Bronchial epithelial cell (primary cell): ENCODE measurements around the gene SMIM29. TPM values are rescaled to one million over a fixed set of nuclear protein-coding genes. Genes with fewer than 3 reads are reported as not detected.
"Not testable (repeated sequence)": the region's sequence is repeated elsewhere in the genome, so short reads cannot be mapped to it uniquely, and the experiment has no call there.

Source experiments
- DNase-seq: peaks from one replicate; pipeline ENCODE4 v3.0.0-alpha.2; 2010; ENCODE audit warnings: low read depth
- FAIRE-seq: peaks from 2 replicates; lab custom pipeline; 2011; peaks lifted over from hg19 to GRCh38; lab: Jason Lieb, UNC
- H3K27me3 ChIP-seq: 2 replicates; pipeline ENCODE4 v1.5.1; 2011; ENCODE audit warnings: low read length; ENCODE audit not compliant: control insufficient read depth, insufficient read depth
- H3K36me3 ChIP-seq: 2 replicates; pipeline ENCODE4 v1.5.1; 2011; ENCODE audit warnings: low read length; ENCODE audit not compliant: control insufficient read depth, insufficient read depth
- H3K4me3 ChIP-seq: 2 replicates; pipeline ENCODE4 v1.5.1; 2011; ENCODE audit warnings: mild to moderate bottlenecking, low read depth, low read length, control low read depth
- total RNA-seq: library from RNA; depleted of rRNA; stranded (reverse); fragments of >200 nt; gene quantifications from 2 replicates; pipeline ENCODE4 v1.2.1, GENCODE V29; 2014
- TF ChIP-seq, protein P1 (sequence below): IDR thresholded peaks from 2 replicates; pipeline ENCODE4 v1.5.1; 2011; ENCODE audit warnings: mild to moderate bottlenecking, moderate library complexity, low read length, control low read depth, inconsistent platforms; ENCODE audit not compliant: insufficient read depth, severe bottlenecking

SMIM29 gene
- total RNA-seq, 1 donor from 2014 or later = 11.6 TPM

DNA sequence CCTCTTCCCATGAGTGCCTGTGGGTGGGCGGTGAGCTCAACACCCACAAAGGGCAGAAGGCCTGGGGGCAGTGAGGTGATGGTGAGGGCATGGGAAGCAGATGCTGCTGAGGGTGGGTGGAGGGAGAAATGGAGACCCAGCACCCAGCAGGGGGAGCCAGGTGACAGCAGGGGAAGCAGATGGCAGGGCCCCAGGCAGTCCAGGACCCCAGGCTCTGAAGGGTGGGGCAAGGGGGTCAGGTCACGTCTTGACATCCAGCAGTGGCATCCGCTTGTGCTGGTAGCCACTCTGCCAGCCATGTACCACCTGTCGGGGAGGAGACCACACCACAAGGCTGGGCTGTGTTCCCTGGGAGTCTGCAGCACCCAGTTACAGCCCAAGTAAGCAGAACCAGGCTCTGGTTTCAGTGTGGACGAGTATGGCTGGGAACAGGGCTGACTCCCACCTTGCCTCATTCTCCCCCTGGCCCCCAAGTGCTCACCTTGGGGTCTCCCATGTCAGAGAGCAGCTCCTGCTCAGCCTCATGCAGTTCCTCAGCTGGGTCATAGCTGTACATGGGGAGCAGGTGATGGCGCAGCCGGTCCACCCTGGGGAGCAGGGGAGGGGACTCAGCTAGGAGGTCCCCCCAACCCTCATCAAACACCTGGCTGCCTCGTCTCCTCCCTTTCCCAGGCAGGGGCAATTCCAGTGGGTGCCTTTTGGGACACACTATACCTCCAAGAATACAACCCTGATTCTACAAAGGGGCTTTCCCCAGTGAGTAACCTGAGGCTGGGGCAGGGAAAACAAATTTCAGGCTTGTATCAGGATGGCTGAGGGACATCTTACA, 2.0 kb downstream of the SMIM29 start:
- Histone ChIP-seq H3K27me3 (no peaks in the 10 kb centered on the region), H3K36me3 (peaks cover 3% of the 10 kb centered on the region), H3K4me3 (no peak overlapping the region)
- TF ChIP-seq, protein P1, sequence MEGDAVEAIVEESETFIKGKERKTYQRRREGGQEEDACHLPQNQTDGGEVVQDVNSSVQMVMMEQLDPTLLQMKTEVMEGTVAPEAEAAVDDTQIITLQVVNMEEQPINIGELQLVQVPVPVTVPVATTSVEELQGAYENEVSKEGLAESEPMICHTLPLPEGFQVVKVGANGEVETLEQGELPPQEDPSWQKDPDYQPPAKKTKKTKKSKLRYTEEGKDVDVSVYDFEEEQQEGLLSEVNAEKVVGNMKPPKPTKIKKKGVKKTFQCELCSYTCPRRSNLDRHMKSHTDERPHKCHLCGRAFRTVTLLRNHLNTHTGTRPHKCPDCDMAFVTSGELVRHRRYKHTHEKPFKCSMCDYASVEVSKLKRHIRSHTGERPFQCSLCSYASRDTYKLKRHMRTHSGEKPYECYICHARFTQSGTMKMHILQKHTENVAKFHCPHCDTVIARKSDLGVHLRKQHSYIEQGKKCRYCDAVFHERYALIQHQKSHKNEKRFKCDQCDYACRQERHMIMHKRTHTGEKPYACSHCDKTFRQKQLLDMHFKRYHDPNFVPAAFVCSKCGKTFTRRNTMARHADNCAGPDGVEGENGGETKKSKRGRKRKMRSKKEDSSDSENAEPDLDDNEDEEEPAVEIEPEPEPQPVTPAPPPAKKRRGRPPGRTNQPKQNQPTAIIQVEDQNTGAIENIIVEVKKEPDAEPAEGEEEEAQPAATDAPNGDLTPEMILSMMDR = peak; percentile 61
- FAIRE-seq (no peak), DNase-seq (no peak)

DNA sequence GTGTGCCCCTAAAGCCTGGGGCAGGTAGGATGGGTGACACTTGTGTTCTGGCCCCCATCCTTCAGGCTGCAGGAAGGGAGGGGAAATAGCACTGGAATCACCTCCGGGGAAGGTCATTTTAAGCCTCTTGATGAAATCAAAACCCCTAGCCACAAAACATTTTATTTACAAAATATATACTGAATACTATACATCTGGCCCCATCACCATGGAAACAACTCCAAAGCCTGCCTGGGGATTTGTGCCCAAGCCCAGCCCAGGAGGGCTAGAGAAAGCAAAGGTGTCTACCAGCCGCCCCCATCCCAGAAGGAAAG, 2.6 kb downstream of the SMIM29 start:
- Histone ChIP-seq H3K36me3 (peaks cover 5% of the 10 kb centered on the region), H3K4me3 (no peak overlapping the region), H3K27me3 (no peaks in the 10 kb centered on the region)
- DNase-seq (no peak), FAIRE-seq (no peak)
- TF ChIP-seq, protein P1 = no peak

DNA sequence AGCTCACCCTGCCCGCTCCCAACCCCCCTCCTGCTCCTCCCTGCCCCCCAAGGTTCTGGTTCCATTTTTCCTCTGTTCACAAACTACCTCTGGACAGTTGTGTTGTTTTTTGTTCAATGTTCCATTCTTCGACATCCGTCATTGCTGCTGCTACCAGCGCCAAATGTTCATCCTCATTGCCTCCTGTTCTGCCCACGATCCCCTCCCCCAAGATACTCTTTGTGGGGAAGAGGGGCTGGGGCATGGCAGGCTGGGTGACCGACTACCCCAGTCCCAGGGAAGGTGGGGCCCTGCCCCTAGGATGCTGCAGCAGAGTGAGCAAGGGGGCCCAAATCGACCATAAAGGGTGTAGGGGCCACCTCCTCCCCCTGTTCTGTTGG, 3.1 kb downstream of the SMIM29 start:
- H3K4me3 ChIP-seq, H3K36me3 ChIP-seq, DNase-seq, FAIRE-seq, H3K27me3 ChIP-seq: not testable (repeated sequence)

DNA sequence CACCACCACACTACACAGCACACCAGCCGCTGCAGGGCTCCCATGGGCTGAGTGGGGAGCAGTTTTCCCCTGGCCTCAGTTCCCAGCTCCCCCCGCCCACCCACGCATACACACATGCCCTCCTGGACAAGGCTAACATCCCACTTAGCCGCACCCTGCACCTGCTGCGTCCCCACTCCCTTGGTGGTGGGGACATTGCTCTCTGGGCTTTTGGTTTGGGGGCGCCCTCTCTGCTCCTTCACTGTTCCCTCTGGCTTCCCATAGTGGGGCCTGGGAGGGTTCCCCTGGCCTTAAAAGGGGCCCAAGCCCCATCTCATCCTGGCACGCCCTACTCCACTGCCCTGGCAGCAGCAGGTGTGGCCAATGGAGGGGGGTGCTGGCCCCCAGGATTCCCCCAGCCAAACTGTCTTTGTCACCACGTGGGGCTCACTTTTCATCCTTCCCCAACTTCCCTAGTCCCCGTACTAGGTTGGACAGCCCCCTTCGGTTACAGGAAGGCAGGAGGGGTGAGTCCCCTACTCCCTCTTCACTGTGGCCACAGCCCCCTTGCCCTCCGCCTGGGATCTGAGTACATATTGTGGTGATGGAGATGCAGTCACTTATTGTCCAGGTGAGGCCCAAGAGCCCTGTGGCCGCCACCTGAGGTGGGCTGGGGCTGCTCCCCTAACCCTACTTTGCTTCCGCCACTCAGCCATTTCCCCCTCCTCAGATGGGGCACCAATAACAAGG, 3.6 kb downstream of the SMIM29 start:
- not testable (repeated sequence) for FAIRE-seq, DNase-seq, H3K4me3 ChIP-seq, H3K27me3 ChIP-seq, H3K36me3 ChIP-seq

DNA sequence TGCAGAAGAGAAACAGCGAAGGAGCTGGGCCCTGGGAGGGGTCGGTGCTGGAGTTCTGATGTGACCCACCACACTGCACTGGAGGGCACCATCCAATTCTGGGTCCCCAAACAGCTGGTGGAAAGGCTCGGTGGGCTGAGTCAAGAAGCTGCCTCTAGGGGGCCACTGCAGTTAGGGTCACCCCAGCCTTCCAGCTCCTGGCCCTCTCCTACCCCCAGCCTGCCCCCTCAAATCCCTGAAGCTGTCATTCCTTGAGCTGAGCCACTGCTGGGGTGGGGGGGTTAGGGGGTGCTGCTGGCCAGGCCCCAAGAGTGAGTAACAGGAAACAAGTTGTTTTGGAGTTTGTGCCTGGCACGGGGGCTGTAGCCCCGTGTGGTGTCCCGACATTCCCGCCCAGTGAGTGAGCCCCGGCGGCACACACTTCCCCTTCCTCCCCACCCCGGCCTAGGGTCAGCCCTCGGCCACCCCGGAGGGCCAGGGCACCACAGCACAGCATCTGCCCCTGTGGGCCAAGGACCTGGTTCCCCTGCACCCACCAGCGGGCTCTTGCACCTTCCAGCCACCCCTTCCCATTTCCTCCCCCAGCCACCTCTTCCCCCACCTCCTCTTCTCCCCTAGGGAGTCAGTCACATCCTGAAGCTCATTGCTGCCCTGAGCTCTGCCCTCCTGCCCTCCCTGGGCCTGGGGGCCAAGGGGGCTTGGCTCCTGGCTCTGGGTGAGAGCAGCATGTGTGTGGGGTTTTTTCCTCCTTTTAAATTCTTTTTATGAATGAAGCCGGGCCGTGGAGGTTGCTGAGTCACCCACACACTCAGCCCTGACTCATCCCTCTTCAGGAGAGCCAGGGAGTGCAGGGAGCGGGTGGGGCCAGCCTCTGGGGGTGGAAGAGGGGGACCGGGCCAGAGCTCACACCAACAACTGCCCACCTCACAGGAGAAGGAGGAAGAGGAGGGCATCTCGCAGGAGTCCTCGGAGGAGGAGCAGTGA, 4.6 kb downstream of the SMIM29 start:
- Histone ChIP-seq H3K27me3 (no peaks in the 10 kb centered on the region), H3K36me3 (peaks cover 7% of the 10 kb centered on the region), H3K4me3 (no peak overlapping the region)
- TF ChIP-seq, protein P1 = peak; percentile 50
- DNase-seq (peak; percentile 91), FAIRE-seq (no peak)

DNA sequence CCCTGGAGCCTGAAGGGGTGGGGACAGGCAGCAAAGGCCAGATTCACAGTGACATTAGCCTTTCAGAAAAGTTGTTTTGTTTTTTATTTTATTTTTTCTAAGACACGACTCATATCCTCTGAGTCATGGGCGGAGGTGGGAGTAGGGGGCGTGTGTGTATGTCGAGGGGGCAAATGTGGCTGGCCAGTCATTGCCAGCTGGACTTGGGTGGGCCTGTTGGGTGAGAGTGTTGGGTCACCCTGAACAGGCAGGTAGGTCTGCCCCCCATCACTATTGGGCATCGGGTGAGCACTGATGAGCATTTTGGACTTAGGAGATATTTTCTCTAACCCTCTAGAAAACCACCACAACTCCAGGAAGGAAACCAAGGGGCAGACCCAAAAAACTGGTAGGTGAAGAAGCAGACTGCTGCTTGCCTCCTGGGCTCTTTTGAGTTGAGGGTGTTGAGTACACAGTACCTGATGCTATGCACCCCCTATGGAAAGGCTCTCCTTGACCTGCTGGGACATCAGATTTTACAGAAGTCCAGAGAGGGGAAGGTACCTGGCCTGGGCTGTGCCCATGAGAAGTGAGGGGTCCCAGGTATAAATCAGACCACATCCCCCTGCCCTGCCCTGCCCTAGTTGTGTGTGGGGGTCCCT, 5.6 kb downstream of the SMIM29 start:
- no peak overlapping the region for H3K4me3 ChIP-seq
- H3K27me3 ChIP-seq = no peaks in the 10 kb centered on the region
- no peak for FAIRE-seq
- DNase-seq = no peak
- TF ChIP-seq, protein P1 = no peak
- H3K36me3 ChIP-seq = peaks cover 7% of the 10 kb centered on the region
